Stimulated activated CD4-positive, alpha-beta T cell treated with anti-CD3 and anti-CD28 coated beads, Interleukin-2, amount 100 ng/mL, for 4 hours (primary cell): Measurements from ENCODE around the gene CLCN5.

Experiments
- DNase-seq: peaks from one replicate; pipeline ENCODE4 v3.0.0-alpha.2; 2020; ENCODE audit warnings: low read depth

The CLCN5 gene

DNA sequence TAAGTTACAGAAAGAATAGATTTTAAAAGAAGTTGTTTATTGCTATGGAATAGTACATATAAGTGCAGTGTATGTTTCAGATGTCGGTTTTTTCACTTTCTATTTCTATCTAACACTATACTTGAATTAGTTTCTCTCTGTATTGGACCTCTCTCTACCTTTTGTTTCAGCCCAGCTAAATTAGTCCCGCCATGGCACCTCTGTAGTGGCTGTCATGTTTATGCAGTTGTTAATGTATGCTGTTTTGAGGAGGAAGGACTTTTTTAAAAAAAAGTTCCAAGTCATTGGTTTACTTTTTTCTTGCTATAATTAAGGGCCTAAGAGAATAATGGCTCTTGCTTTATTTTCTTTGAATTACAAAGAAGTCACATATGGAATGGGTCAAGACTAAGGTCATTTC, 160.3 kb downstream of the CLCN5 start:
- no peak for DNase-seq

DNA sequence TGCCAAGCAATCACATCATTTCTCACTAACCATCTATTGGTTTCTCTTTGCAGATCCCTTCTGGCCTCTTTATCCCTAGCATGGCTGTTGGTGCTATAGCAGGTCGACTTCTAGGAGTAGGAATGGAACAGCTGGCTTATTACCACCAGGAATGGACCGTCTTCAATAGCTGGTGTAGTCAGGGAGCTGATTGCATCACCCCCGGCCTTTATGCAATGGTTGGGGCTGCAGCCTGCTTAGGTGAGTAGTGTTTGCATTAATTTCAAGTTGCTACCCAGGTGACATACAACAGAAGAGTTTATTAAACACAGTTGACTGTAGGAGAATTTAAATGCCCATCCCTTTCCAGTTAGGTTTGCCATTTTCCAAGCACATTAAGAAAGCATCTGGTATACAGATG, 166.2 kb downstream of the CLCN5 start:
- no peak for DNase-seq

DNA sequence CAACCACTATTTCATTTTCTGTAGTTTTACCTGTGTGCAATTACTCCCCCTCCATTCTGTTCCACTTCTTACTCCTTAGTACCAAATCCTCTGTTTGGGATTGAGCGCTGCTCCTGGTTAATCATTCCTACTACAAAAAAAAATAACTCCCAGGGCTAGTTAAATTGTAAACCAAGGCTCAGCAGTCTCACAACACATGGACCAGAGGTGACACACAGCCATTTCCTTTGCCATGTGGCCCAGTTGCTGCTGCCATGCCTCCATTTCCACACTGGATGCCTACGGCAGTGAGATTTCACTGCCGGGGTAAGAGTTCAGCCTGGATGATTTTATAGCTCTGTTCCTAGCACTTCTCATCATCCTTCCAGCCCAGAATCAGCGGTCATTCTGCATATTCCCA, 171.2 kb downstream of the CLCN5 start:
- no peak for DNase-seq

DNA sequence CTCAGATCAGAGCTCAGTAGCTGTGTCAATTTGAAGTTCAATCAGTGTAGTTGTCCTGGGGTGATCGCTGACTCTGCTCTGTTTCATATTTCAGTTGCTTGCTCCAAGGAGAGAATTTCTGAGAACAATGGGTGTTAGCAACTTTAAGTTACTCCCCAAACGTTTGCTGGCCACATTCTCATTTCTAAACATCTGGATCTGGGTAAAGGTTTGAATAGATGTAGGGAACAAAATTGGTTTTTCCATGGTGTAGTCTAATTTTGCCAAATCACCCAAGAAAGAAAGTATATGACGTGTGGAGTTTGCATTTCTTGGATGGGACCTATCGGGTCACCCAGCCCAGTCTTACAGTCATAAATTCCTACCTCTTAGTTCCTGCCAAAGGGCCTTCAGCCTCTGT, 174.7 kb downstream of the CLCN5 start:
- DNase-seq = no peak

DNA sequence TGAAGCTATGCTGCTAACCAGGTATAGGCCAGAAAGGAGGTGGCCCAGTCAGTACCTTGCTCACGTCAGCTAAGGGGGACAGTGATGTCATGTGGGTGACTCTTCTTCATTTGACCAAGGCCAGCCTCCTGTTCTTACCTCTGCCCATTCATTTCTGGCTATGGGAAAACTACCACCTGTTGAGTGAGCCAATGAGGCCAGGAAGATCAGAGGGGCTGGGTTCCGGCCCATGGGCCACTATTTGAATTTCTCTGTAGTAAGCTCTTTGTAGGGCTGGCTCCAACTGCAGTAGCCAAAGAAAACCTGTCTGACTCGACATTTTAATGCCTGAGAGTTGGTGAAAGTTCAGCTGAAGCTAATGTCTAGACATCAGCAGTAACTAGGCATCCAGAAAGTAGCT, 175.8 kb downstream of the CLCN5 start:
- no peak for DNase-seq

DNA sequence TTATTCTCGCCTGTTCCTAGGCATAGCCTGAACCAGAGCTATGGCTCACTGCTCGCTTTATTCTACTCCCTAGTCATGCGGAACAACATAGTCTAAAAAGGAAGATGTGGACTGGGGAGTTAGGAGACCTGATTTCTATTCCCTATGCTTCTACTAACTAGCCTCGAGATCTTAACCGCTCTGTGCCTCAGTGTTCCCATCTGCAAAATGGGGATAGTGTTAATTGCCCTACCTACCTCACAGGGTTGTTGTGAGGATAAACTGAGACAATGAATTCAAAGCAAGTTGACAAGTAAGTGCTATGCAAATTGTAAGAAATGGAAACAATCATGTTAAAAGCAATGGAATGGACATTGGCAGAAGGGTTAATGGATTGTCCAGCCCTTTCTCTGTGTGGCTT, 176.4 kb downstream of the CLCN5 start:
- DNase-seq = no peak

DNA sequence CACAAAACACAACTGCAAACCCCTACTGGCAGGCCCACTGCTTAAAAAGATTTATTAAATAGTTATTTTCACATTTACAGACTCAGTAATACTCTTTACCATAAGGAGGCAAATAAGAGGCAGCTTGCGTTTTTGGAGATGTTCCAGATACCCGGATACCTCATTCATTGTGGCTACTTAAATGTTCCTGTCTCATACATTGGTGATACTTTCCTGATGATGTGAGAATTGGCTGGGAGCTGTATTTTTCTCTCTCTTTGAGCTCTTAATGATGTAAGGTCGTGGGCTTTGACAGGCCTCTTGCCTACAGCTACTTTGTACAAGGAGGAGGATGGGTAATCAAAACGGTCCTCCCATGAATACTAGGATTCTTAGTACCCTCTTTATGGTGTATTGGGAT, 176.9 kb downstream of the CLCN5 start:
- no peak for DNase-seq

DNA sequence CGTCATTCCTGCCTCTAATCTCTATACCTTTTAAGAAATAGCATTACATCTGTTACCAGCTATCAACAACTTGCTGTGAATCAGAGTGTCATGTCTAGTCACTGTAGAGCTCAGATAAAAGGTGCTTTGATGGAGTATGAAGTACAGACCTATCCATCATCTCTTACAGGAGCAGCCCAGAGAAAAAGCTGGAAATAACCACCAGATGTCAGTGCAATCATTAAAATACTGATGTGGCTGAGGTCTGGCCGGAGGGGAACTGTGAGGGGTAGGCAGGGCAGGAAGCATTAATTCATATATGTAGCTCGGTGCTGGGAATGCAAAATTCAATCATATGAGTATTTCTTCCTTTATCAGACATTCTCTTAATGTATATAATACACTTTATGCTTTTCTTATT, 177.8 kb downstream of the CLCN5 start:
- DNase-seq = no peak

DNA sequence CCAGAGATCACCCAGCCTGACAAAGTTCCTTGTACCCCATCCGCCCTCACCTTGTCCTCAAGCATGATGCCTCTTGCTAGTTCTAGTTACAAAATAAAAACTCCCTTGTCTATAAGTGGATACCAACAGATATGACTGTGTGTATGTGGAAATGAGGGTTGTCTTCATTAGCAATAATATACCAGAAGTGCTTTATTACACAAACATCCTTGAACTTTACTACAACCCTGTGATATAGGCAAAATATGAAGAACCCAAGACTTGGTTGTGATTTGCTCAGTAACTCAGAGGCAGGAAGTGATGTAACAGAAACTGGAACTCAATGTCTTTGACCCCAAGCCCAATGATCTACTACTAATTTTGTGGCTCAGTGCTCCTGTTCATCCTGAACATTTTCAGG, 180.8 kb downstream of the CLCN5 start:
- DNase-seq = no peak

DNA sequence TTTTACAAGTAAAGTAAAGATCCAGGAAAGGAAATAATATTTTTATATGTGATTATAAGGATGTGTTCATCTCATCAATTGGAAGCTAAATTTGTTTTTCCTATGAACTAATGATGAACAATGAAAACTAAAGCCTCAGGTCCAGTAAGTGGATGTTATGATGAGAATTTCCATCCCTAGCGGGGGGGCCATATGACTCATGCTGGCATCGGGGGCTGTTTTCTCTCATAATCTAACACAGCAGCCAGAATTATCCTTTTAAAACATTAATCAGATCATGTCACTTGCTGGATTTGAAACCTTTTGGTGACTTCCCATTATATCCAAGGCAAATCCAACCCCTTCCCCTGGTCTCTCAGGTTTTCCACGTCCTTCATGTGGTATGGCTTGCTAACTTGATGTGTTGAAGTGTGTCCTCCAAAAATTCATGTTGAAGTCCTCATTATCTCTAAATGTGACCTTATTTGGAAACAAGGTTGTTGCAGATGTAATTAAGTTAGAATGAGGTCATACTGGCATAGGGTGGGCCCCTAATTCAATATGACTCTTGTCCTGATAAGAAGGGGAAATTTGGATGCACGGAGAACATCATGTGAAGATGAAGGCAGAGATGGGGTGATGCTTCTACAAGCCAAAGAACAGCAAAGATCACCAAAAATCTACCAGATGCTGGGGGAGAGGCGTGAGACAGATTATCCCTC, 181.6 kb downstream of the CLCN5 start:
- no peak for DNase-seq

DNA sequence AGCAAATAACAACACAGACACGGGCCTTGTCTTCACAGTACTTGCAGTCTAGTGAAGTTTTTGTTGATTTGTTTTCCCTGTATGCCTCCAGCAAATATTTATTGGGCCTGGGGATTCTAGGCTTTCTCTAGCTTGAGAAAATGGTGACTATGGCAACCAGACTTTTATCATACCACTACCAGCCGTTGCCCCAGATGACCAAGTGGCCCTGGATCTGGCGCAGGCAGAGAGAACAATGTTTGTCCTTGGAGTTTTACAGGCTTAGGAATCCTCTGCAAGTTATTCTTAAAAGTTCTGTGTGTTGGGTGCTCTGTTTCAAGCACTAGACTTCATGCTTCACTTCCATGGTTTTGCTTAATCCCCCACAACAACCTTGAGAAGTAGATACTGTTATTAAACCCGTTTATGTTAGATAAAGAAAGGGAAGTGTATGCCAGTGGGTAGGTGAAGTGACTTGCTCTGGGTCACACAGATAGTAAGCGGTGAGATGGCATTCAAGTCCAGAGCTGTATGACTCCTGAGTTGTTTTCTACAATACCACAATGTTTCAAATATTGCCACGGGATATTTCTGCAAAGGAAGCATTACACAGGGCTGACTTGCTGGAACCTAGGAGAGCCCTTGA, 183.8 kb downstream of the CLCN5 start:
- no peak for DNase-seq

DNA sequence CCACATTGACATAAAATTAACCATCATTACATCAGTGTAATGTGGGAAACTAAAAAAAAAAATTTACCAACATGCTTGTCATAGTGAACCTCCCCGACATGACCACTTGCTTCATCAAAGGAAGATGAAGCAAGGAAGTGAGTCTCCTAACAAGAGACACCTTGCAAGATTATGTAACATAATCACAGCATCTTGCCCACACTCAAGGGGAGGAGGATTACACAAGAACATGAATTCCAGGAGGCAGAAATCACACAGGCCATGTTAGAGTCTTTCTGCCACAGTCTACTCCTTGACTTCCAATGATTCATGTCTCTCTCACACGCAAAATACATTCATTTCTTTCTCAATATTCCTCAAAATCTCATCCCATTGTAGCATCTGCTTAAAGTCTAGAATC, 185.1 kb downstream of the CLCN5 start:
- DNase-seq = no peak

DNA sequence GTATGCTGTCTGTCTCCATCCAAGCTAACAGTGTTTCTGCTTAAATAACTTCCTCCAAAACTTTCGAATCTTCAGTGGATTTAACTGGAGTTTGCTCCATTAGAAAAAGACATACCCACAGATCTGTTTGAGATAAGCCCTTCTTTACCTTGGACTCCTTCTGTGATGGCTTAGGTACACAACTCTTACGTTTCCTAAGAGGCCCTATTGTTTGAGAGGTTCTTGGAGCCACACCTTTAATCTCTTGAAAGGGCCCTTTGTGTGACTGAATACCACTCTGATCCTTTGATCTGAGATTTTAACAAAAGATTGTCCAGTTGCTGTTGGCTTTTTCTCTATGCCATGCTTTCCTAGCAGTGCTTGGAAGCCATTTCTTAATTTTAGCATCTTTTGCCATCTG, 185.9 kb downstream of the CLCN5 start:
- no peak for DNase-seq

DNA sequence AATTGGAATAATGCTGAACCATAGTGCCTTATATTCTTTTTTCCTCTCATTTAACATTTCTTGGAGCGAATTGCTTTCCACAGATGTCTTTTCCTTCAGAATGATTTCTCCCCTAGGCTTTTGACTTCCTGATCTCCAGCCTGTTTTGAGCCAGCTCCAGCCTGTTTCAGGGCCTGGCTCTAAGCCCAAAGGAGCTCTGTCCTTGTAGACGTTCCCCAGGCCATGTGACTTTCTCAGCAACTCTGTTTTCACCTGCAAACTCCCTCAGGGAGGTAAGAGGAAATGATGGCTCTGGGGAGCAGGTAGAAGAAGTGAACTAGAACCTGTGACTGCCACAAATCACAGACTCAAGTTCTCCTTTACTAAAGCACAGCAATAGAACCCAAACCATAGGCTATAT, 189.3 kb downstream of the CLCN5 start:
- DNase-seq = no peak

DNA sequence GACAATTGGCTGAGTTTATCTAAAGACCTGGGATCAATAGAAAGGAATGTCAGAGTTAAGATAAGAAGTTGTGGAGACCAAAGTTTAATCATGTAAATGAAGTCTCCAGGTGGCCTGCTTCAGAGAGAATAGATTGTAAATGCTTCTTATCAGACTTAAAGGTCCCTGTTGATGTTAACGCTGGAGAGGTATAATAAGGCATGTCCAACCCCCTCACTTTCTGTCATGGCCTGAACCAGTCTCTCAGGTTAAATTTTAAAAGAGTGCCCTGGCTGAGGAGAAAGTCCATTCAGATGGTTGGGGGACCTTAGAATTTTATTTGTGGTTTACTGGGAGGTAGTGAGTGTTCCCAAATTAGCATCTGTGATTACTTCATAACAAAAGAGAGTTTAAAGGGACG, 191.7 kb downstream of the CLCN5 start:
- DNase-seq = no peak

DNA sequence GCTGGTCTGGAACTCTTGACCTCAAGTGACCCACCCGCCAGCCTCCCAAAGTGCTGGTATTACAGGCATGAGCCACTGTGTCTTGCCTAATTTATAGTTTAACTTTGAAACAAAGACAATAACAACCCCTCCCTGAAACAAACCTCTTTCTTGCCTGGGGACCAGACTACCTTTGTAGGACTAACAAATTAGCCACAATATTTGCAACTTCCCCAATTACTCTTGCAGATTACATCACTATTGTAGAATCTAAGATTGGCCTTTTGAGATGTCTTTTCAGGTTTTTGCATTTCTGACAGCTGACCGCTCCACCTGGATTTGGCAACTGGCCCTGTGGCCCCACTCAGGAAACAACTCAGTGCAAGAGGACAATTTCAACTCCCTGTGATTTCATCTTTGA, 193.6 kb downstream of the CLCN5 start:
- no peak for DNase-seq

DNA sequence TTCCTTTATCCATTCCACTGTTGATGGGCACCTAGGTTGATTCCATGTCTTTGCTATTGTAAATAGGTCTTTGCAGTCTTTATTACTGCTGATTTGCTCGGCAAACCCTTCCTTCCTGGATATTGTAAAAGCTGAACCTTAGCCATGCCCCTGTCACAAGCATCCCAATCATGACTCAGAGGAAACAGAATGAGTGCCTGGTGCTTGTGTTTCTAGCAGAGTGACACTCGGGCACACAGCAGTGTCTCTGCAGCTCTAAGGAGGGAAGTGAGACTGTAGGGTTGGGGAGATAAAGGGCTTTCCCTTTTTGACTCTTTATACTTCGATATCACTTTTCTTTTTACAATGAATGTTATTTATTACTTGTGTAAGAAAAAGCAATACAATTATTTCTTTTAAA, 195.1 kb downstream of the CLCN5 start:
- DNase-seq = no peak

DNA sequence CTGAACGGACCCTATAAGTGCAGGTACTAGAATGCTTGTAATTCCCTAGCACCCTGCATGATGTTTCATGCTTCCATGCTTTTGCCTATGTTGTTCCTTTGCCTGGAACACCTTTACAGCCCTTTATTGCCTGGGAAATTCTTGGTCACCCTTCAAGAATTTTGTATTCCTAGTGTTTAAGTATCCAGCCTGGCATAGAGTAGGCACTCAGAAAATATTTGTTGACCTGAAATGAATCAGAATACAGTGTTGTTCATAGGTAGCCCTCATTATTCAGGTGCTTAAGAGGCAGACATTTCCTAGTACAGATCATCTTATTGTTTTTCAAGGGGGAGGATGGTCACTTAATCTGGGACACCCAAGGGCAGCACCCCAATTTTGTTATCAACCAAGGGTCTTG, 203.1 kb downstream of the CLCN5 start:
- no peak for DNase-seq

DNA sequence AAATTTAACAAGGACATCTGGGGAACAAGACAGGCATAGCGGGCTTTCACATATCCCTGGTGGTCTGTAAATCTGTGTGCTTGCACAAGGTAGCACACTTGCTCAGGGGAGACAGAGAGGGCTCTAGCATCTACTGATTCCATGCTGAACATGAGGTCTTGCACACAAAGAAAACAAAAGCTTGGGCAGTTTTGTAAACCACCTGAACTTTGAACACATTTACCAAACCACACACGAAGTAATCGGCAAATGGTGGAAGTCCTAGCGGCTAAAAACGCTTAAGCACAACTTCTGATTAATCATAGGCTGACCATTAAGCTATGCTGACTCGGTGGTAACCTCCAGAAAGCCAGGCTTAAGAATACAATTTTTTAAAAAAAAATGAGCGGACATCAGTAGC, 225.6 kb downstream of the CLCN5 start:
- DNase-seq = no peak
